CD4-positive, alpha-beta T cell (primary cell): ENCODE results near the gene CADPS. TPM values are rescaled to one million over a fixed set of nuclear protein-coding genes. Genes with fewer than 3 reads are reported as not detected.

Source experiments
- ATAC-seq: fragments of 200-7000 bp; cut with Tn5 transposase; one replicate; pipeline ENCODE4 v1.10.0; 2022; ENCODE audit warnings: mild to moderate bottlenecking; ENCODE audit not compliant: poor library complexity
- CTCF ChIA-PET: fragments of 350-600 bp; sonication (Branson Sonifier 250); formaldehyde crosslinking; loops from one replicate; lab custom pipeline; 2021; ENCODE audit warnings: antibody characterized with exemption, inconsistent platforms; lab: Charles Lee
- POLR2A ChIA-PET: fragments of 350-600 bp; sonication (Branson Sonifier 250); formaldehyde crosslinking; loops from one replicate; lab custom pipeline; 2021; ENCODE audit warnings: antibody characterized with exemption, inconsistent platforms; lab: Charles Lee
- DNase-seq, 14 experiments: peaks; one replicate each; pipeline ENCODE4 v3.0.0-alpha.2; 2013 to 2020; ENCODE audit warnings: mixed read lengths in 2 of 14
- H3K27ac ChIP-seq, 2 donors: one replicate each; pipeline versions ENCODE4 v1.5.1 to v1.7.0; 2013; ENCODE audit warnings: low read length in 2 of 2, low read depth in 1 of 2, mild to moderate bottlenecking in 1 of 2
- H3K27me3 ChIP-seq, 2 experiments: 1 replicate in 1 of 2; 2 replicates in 1 of 2; pipeline versions ENCODE4 v1.6.1 to v1.7.0; 2013; ENCODE audit warnings: low read length in 2 of 2, control low read depth in 1 of 2, mild to moderate bottlenecking in 1 of 2, moderate library complexity in 1 of 2; ENCODE audit not compliant: insufficient read depth in 2 of 2, control insufficient read depth in 1 of 2
- H3K36me3 ChIP-seq: one replicate; pipeline ENCODE4 v1.6.1; 2013; ENCODE audit warnings: low read length, control low read depth; ENCODE audit not compliant: insufficient read depth
- H3K4me1 ChIP-seq: one replicate; pipeline ENCODE4 v1.6.1; 2013; ENCODE audit warnings: low read length, control low read depth; ENCODE audit not compliant: insufficient read depth
- H3K4me3 ChIP-seq: one replicate; pipeline ENCODE4 v1.5.1; 2013; ENCODE audit warnings: mild to moderate bottlenecking, low read length, moderate library complexity
- H3K9me3 ChIP-seq, 2 experiments: 1 replicate in 1 of 2; 2 replicates in 1 of 2; pipeline versions ENCODE4 v1.6.1 to v1.7.0; 2013; ENCODE audit warnings: low read length in 2 of 2, mild to moderate bottlenecking in 2 of 2, control low read depth in 1 of 2, moderate library complexity in 1 of 2; ENCODE audit not compliant: control insufficient read depth in 1 of 2, insufficient read depth in 1 of 2
- H3K27ac Mint-ChIP-seq: one replicate; pipeline ENCODE4 v1.8.0; 2020; ENCODE audit warnings: mixed read lengths
- H3K27me3 Mint-ChIP-seq: one replicate; pipeline ENCODE4 v1.8.0; 2021; ENCODE audit warnings: mixed read lengths
- H3K36me3 Mint-ChIP-seq: one replicate; pipeline ENCODE4 v1.8.0; 2021; ENCODE audit warnings: low read depth, mixed read lengths
- H3K4me1 Mint-ChIP-seq: one replicate; pipeline ENCODE4 v1.8.0; 2021; ENCODE audit warnings: low read depth, mixed read lengths
- H3K4me3 Mint-ChIP-seq: one replicate; pipeline ENCODE4 v1.8.0; 2020; ENCODE audit warnings: mild to moderate bottlenecking, mixed read lengths
- H3K9me3 Mint-ChIP-seq: one replicate; pipeline ENCODE4 v1.8.0; 2020; ENCODE audit warnings: mixed read lengths
- intact Hi-C, 2 experiments: fragments of 100-400 bp; cut with DNase I in 1 of 2; cut with micrococcal nuclease in 1 of 2; formaldehyde crosslinking; loops; one replicate each; pipeline versions ENCODE4 v1.15.1 to v1.9.0; 2023 to 2025; cut with DNase I, micrococcal nuclease
- total RNA-seq, 174 experiments: library from RNA in 2 of 174; stranded (reverse) in 2 of 174; gene quantifications; one replicate each; pipeline ENCODE4 v1.2.3 and lab custom pipeline; 2021 to 2026
- TF ChIP-seq, protein P1 (sequence below): fragments of 200-600 bp; IDR thresholded peaks from one replicate; pipeline ENCODE4 v1.8.0; 2022; ENCODE audit warnings: antibody characterized with exemption, mild to moderate bottlenecking

CADPS gene
- total RNA-seq, 2 experiments from 2014 or later = not detected

GRCh38 chr3:62797132-62797531 lies 78.1 kb downstream of the CADPS start:
- POLR2A ChIA-PET = no interaction called here

DNA sequence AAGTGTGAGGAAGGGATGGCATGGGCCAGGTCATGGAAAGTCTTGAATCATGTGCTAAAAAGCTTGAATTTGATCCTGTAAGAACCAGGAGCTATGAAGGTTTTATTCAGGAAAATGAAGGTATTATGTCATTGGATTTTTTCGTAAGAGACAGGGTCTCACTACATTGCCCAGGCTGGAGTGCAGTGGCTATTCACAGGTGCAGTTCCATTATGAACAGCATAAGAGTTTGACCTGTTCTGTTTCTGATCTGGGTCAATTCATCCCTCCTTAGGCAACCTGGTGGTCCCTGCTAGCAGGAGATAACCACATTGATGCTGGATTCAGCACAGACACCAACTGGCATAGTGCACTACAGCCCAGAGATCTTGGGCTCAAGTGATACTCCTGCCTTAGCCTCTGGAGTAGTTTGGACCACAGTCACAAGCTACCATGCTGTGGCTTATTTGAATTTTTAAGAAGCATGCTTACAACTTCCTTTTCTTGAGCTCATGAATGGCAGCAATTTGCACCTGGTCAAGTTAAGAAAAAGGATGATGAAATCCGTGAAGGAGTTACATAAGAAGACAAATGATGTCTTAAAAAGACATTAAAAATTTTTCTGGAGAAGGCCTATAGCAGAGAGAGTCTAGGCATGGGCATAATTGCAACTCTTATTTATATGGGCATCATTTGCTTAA lies 79.1 kb downstream of the CADPS start:
- intact Hi-C loops = no loop called here
- no peaks in the 10 kb centered on the region for H3K27me3 Mint-ChIP-seq
- no peak for ATAC-seq

More at GRCh38 chr3:62797132-62797531, 78.1 kb downstream of the CADPS start:
- TF ChIP-seq, protein P1, sequence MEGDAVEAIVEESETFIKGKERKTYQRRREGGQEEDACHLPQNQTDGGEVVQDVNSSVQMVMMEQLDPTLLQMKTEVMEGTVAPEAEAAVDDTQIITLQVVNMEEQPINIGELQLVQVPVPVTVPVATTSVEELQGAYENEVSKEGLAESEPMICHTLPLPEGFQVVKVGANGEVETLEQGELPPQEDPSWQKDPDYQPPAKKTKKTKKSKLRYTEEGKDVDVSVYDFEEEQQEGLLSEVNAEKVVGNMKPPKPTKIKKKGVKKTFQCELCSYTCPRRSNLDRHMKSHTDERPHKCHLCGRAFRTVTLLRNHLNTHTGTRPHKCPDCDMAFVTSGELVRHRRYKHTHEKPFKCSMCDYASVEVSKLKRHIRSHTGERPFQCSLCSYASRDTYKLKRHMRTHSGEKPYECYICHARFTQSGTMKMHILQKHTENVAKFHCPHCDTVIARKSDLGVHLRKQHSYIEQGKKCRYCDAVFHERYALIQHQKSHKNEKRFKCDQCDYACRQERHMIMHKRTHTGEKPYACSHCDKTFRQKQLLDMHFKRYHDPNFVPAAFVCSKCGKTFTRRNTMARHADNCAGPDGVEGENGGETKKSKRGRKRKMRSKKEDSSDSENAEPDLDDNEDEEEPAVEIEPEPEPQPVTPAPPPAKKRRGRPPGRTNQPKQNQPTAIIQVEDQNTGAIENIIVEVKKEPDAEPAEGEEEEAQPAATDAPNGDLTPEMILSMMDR = no peak
- CTCF ChIA-PET = no interaction called here
- Histone ChIP-seq H3K36me3 (no peaks in the 10 kb centered on the region), H3K4me1 (no peaks in the 10 kb centered on the region), H3K27ac (no peak overlapping the region), H3K27me3 (no peaks in the 10 kb centered on the region), H3K9me3 (no peaks in the 10 kb centered on the region), H3K4me3 (no peak overlapping the region)
- H3K27me3 Mint-ChIP-seq = no peaks in the 10 kb centered on the region
- no peak for ATAC-seq
- H3K4me1 Mint-ChIP-seq = no peaks in the 10 kb centered on the region
- DNase-seq = no peak
- no peak overlapping the region for H3K27ac Mint-ChIP-seq
- no peaks in the 10 kb centered on the region for H3K9me3 Mint-ChIP-seq
- no peak overlapping the region for H3K4me3 Mint-ChIP-seq
- intact Hi-C loops = no loop called here
- H3K36me3 Mint-ChIP-seq = no peaks in the 10 kb centered on the region

DNA sequence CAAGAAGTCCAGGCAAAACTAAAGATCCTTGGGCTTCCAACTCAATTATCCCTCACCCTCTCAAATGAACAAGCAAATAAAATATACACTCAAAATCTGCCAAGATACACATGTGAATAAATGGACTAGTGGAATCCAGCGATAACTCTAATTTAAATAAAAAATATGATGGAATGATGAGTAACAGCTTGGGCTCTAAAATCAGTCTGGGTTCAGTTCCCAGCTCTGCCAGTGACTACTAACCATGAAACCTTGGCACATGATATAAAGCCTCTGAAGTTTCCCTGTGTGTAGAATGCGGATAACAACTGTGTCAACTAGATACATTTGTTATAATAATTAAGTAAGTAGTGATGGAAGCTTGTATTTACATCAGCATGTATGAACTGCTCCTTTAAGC lies 81.3 kb downstream of the CADPS start:
- CTCF ChIA-PET = interaction anchor here (1.2 kb wide), 1 partner anchor 11 kb away, joined by 3 read pairs; no protein-coding TSS in a partner anchor
- POLR2A ChIA-PET = no interaction called here
- intact Hi-C loops = no loop called here

More for the DNA sequence above, 79.1 kb downstream of the CADPS start:
- Mint-ChIP-seq H3K4me1 (no peaks in the 10 kb centered on the region), H3K27ac (no peak overlapping the region), H3K4me3 (no peak overlapping the region), H3K9me3 (no peaks in the 10 kb centered on the region), H3K36me3 (no peaks in the 10 kb centered on the region)
- H3K4me3 ChIP-seq = no peak overlapping the region
- CTCF ChIA-PET = no interaction called here
- no peaks in the 10 kb centered on the region for H3K9me3 ChIP-seq
- no peak overlapping the region for H3K27ac ChIP-seq
- no peaks in the 10 kb centered on the region for H3K36me3 ChIP-seq
- no peaks in the 10 kb centered on the region for H3K4me1 ChIP-seq
- POLR2A ChIA-PET = no interaction called here
- TF ChIP-seq, protein P1 = no peak
- H3K27me3 ChIP-seq = no peaks in the 10 kb centered on the region
- no peak for DNase-seq

More for the DNA sequence above, 81.3 kb downstream of the CADPS start:
- ATAC-seq (no peak), DNase-seq (no peak)
- no peaks in the 10 kb centered on the region for H3K36me3 Mint-ChIP-seq
- Histone ChIP-seq H3K9me3 (no peaks in the 10 kb centered on the region), H3K4me3 (no peak overlapping the region), H3K4me1 (no peaks in the 10 kb centered on the region), H3K27me3 (no peaks in the 10 kb centered on the region), H3K36me3 (no peaks in the 10 kb centered on the region), H3K27ac (no peak overlapping the region)
- H3K4me3 Mint-ChIP-seq = no peak overlapping the region
- no peak overlapping the region for H3K27ac Mint-ChIP-seq
- TF ChIP-seq, protein P1 = no peak
- no peaks in the 10 kb centered on the region for H3K27me3 Mint-ChIP-seq
- H3K4me1 Mint-ChIP-seq = no peaks in the 10 kb centered on the region
- H3K9me3 Mint-ChIP-seq = no peaks in the 10 kb centered on the region
